ENCODE results near the gene CACNA1B.

The CACNA1B gene

GRCh38 chr9:138020120-138020794 is 142.7 kb downstream of the CACNA1B start:
- no peak for DNase-seq

GRCh38 chr9:138020795-138021182 is 143.2 kb downstream of the CACNA1B start:
- no peak for DNase-seq

GRCh38 chr9:138021251-138022056 is 143.9 kb downstream of the CACNA1B start:
- no peak for DNase-seq

- no peak for DNase-seq
These were observed 144.6 kb downstream of the CACNA1B start for GRCh38 chr9:138022121-138022741.

GRCh38 chr9:138022756-138023393 is 145.3 kb downstream of the CACNA1B start:
- no peak for DNase-seq

- no peak for DNase-seq
These were observed 146.0 kb downstream of the CACNA1B start for GRCh38 chr9:138023394-138024124.

GRCh38 chr9:138024131-138024530 is 146.5 kb downstream of the CACNA1B start:
- no peak for DNase-seq

- no peak for DNase-seq
These were observed 147.3 kb downstream of the CACNA1B start for GRCh38 chr9:138024831-138025291.

- DNase-seq: no peak
These were observed 147.8 kb downstream of the CACNA1B start for GRCh38 chr9:138025417-138025816.

- no peak for DNase-seq
These were observed 148.3 kb downstream of the CACNA1B start for GRCh38 chr9:138025908-138026307.

GRCh38 chr9:138028596-138028995 is 151.0 kb downstream of the CACNA1B start:
- no peak for DNase-seq

GRCh38 chr9:138031186-138031585 is 153.6 kb downstream of the CACNA1B start:
- no peak for DNase-seq

- no peak for DNase-seq
These were observed 156.4 kb downstream of the CACNA1B start for GRCh38 chr9:138033950-138034349.

GRCh38 chr9:138037140-138037539 is 159.6 kb downstream of the CACNA1B start:
- DNase-seq: no peak

GRCh38 chr9:138038244-138038671 is 160.7 kb downstream of the CACNA1B start:
- no peak for DNase-seq

GRCh38 chr9:138040446-138041430 is 163.2 kb downstream of the CACNA1B start:
- no peak for DNase-seq

- no peak for DNase-seq
These were observed 164.6 kb downstream of the CACNA1B start for GRCh38 chr9:138042146-138042545.

- DNase-seq: no peak
These were observed 165.1 kb downstream of the CACNA1B start for GRCh38 chr9:138042640-138043039.

- DNase-seq: no peak
These were observed 165.5 kb downstream of the CACNA1B start for GRCh38 chr9:138043061-138043410.

GRCh38 chr9:138043411-138044345 is 166.1 kb downstream of the CACNA1B start:
- no peak for DNase-seq
